Neural cell (in vitro differentiated cells): Measurements from ENCODE around the gene GPC1. TPM values are rescaled to one million over a fixed set of nuclear protein-coding genes. Genes with fewer than 3 reads are reported as not detected.

Experiments used
- H2AFZ ChIP-seq: fragments of 200-600, 300-800 bp; sonication (generic), shearing (Covaris generic); 2 replicates; pipeline ENCODE4 v1.6.0; 2014; ENCODE audit warnings: low read depth, mild to moderate bottlenecking, antibody characterized with exemption, low read length, moderate library complexity
- H3F3A ChIP-seq: fragments of 200-600 bp; shearing (Covaris generic); 2 replicates; pipeline ENCODE4 v1.6.1; 2016; ENCODE audit warnings: mild to moderate bottlenecking, moderate library complexity, mixed read lengths, antibody characterized with exemption, low read length; ENCODE audit not compliant: insufficient read depth, poor library complexity, severe bottlenecking
- H3K27ac ChIP-seq: fragments of 200-600, 300-800 bp; sonication (generic), shearing (Covaris generic); 2 replicates; pipeline ENCODE4 v1.5.1; 2014; ENCODE audit warnings: mild to moderate bottlenecking, low read length, moderate library complexity
- H3K27me3 ChIP-seq: fragments of 300-800, 200-600 bp; sonication (generic), shearing (Covaris generic); 2 replicates; pipeline ENCODE4 v1.6.0; 2014; ENCODE audit warnings: mild to moderate bottlenecking, low read depth, low read length, moderate library complexity; ENCODE audit not compliant: insufficient read depth
- H3K36me3 ChIP-seq: fragments of 300-800, 200-600 bp; sonication (generic), shearing (Covaris generic); 2 replicates; pipeline ENCODE4 v1.5.1; 2014; ENCODE audit warnings: mild to moderate bottlenecking, antibody characterized with exemption, low read length, moderate library complexity; ENCODE audit not compliant: insufficient read depth
- H3K4me2 ChIP-seq: fragments of 300-800, 200-600 bp; sonication (generic), shearing (Covaris generic); 2 replicates; pipeline ENCODE4 v1.6.0; 2014; ENCODE audit warnings: mild to moderate bottlenecking, low read length
- H3K4me3 ChIP-seq: fragments of 300-800, 200-600 bp; sonication (generic), shearing (Covaris generic); 2 replicates; pipeline ENCODE4 v1.5.1; 2014; ENCODE audit warnings: mild to moderate bottlenecking, low read length, moderate library complexity
- H3K79me2 ChIP-seq: fragments of 200-600 bp; shearing (Covaris generic); replicated peaks from 2 replicates; pipeline ENCODE4 v1.6.0; 2014; ENCODE audit warnings: mild to moderate bottlenecking, low read length, moderate library complexity; ENCODE audit not compliant: insufficient read depth
- H3K9ac ChIP-seq: fragments of 300-800, 200-600 bp; sonication (generic), shearing (Covaris generic); 2 replicates; pipeline ENCODE4 v1.6.1; 2016; ENCODE audit warnings: mild to moderate bottlenecking, low read length, mixed read lengths
- H3K9me2 ChIP-seq: fragments of 200-600 bp; shearing (Covaris generic); 2 replicates; pipeline ENCODE4 v1.6.1; 2016; ENCODE audit warnings: mild to moderate bottlenecking, low read length, mixed read lengths; ENCODE audit not compliant: insufficient read depth
- H3K9me3 ChIP-seq: fragments of 200-600, 300-800 bp; sonication (generic), shearing (Covaris generic); 2 replicates; pipeline ENCODE4 v1.6.1; 2016; ENCODE audit warnings: mild to moderate bottlenecking, mixed run types, low read length, moderate library complexity, mixed read lengths
- H4K20me1 ChIP-seq: fragments of 200-600 bp; shearing (Covaris generic); 2 replicates; pipeline ENCODE4 v1.6.1; 2016; ENCODE audit warnings: mild to moderate bottlenecking, mixed run types; ENCODE audit not compliant: insufficient read depth
- CTCF ChIP-seq: fragments of 450-650 bp; IDR thresholded peaks from 2 replicates; pipeline ENCODE4 v1.5.1; 2014; ENCODE audit warnings: antibody characterized with exemption, mild to moderate bottlenecking, moderate library complexity; ENCODE audit not compliant: poor library complexity, severe bottlenecking
- EP300 ChIP-seq: fragments of 450-650 bp; conservative IDR thresholded peaks from 2 replicates; pipeline ENCODE4 v1.6.1; 2014; ENCODE audit warnings: antibody characterized with exemption, mild to moderate bottlenecking, moderate library complexity; ENCODE audit not compliant: poor library complexity, severe bottlenecking
- EZH2 ChIP-seq: fragments of 200-600, 300-800 bp; shearing (Covaris generic), sonication (generic); IDR thresholded peaks from 2 replicates; pipeline ENCODE4 v1.6.1; 2014; ENCODE audit warnings: antibody characterized with exemption, low read length, borderline replicate concordance, mild to moderate bottlenecking; ENCODE audit not compliant: insufficient read depth, poor library complexity, severe bottlenecking
- POLR2AphosphoS5 ChIP-seq: IDR thresholded peaks from 2 replicates; pipeline ENCODE4 v1.6.1; 2012
- RAD21 ChIP-seq: fragments of 450-650 bp; conservative IDR thresholded peaks from 2 replicates; pipeline ENCODE4 v1.6.1; 2014; ENCODE audit warnings: antibody characterized with exemption, mild to moderate bottlenecking, moderate library complexity
- SMC3 ChIP-seq: fragments of 450-650 bp; conservative IDR thresholded peaks from 2 replicates; pipeline ENCODE4 v1.6.1; 2014; ENCODE audit warnings: antibody characterized with exemption, mild to moderate bottlenecking, moderate library complexity; ENCODE audit not compliant: poor library complexity
- TAF1 ChIP-seq: IDR thresholded peaks from 2 replicates; pipeline ENCODE4 v1.6.1; 2012; ENCODE audit warnings: low read depth
- polyA plus RNA-seq: library from polyadenylated mRNA; depleted of rRNA; stranded (reverse); fragments of >200 nt; gene quantifications from 2 replicates; pipeline ENCODE4 v1.2.3, GENCODE V29; 2014
- TF ChIP-seq, protein P1 (sequence below): IDR thresholded peaks from 2 replicates; pipeline ENCODE4 v1.6.1; 2012; ENCODE audit warnings: borderline replicate concordance

Gene GPC1
- polyA plus RNA-seq, 1 donor from 2014 or later: 74.0 TPM

DNA sequence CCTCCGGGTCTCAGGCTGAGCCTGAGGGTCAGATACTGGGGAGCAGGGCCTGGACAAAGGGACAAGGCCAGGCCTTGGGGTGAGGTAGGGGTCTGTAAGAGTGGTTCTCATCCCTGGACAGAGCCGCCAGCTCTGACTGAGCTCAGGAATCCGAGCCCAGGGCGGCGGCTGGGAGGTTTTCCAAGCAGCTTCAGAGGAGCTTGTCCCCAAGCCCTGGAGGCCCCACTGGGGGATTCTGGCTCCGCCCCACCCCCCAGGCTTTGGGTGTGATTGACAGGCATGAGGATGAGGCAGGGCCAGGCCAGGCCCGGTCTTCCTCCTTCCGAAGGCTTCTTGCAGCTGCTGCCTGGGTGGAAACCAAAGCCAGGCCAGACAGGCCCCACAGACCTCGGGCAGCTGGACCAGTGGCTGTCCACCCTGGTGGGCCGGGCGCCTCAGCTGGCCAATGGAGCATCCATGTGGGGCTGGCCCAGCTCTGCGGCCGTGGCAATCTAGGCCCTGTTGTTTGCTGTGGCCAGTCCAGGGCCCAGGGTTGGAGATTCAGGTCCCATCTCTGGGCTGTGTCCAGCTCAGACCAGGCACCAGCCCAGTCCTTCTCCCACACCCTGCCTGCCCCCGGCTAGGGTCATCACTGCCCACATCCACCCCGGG is 23.1 kb upstream of the GPC1 start:
- H3K9me3 ChIP-seq: no peaks in the 10 kb centered on the region
- H3K27me3 ChIP-seq: no peaks in the 10 kb centered on the region
- H3K4me2 ChIP-seq: no peak overlapping the region
- TF ChIP-seq POLR2AphosphoS5 (no peak), EZH2 (no peak), CTCF (no peak)
- no peaks in the 10 kb centered on the region for H3F3A ChIP-seq
- H2AFZ ChIP-seq: no peak overlapping the region
- no peaks in the 10 kb centered on the region for H3K79me2 ChIP-seq
- H4K20me1 ChIP-seq: no peaks in the 10 kb centered on the region
- no peak overlapping the region for H3K4me3 ChIP-seq
- H3K27ac ChIP-seq: no peak overlapping the region
- H3K9ac ChIP-seq: no peak overlapping the region
- H3K36me3 ChIP-seq: no peaks in the 10 kb centered on the region
- no peaks in the 10 kb centered on the region for H3K9me2 ChIP-seq

DNA sequence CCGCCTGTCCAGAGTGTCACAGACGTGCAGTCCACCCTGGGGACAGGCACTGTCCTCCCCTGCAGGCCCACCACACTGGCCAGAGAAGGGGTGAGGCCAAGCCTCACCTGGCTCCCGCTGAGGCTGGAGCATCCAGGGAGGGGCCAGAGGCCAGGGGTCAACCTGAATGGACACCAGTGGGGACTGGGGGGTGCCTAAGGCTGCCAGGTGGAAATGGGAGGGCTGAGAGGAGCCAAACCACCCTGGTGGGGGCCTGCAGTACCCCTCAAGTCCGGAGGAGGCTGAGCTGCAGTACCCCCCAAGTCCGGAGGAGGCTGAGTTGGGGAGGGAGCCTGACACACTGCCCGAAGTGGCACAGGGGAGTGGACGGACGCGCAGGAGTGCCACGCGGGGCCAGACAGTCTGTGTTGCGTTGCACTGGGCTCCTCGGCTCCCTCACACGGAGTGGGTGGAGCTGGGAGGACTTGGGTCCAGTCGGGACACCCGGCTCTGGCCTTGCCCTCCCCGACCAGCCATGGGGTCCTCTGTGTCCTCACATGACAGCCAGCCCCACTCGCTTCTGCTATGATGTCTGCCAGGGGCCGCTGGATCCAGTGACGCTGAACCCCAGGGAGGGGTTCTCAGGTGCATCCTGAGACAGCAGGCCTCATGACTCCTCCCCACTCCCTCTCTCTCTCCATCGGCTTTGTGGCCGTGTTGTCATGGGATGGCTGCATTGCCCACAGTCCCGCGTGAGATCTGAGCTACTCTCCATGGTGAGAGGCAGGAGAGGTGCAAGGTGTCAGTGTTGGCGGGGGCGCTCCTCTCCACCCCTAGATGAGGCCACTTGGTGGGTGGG is 22.3 kb upstream of the GPC1 start:
- TF ChIP-seq RAD21: no peak
- no peak for TF ChIP-seq EZH2
- TF ChIP-seq TAF1: no peak
- TF ChIP-seq CTCF: no peak
- no peak for TF ChIP-seq POLR2AphosphoS5
- TF ChIP-seq, protein P1, sequence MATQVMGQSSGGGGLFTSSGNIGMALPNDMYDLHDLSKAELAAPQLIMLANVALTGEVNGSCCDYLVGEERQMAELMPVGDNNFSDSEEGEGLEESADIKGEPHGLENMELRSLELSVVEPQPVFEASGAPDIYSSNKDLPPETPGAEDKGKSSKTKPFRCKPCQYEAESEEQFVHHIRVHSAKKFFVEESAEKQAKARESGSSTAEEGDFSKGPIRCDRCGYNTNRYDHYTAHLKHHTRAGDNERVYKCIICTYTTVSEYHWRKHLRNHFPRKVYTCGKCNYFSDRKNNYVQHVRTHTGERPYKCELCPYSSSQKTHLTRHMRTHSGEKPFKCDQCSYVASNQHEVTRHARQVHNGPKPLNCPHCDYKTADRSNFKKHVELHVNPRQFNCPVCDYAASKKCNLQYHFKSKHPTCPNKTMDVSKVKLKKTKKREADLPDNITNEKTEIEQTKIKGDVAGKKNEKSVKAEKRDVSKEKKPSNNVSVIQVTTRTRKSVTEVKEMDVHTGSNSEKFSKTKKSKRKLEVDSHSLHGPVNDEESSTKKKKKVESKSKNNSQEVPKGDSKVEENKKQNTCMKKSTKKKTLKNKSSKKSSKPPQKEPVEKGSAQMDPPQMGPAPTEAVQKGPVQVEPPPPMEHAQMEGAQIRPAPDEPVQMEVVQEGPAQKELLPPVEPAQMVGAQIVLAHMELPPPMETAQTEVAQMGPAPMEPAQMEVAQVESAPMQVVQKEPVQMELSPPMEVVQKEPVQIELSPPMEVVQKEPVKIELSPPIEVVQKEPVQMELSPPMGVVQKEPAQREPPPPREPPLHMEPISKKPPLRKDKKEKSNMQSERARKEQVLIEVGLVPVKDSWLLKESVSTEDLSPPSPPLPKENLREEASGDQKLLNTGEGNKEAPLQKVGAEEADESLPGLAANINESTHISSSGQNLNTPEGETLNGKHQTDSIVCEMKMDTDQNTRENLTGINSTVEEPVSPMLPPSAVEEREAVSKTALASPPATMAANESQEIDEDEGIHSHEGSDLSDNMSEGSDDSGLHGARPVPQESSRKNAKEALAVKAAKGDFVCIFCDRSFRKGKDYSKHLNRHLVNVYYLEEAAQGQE: no peak
- TF ChIP-seq EP300: no peak
- TF ChIP-seq SMC3: no peak
- H2AFZ ChIP-seq: no peak overlapping the region
- H3K4me2 ChIP-seq: no peak overlapping the region
- no peaks in the 10 kb centered on the region for H4K20me1 ChIP-seq
- no peak overlapping the region for H3K9ac ChIP-seq
- H3K36me3 ChIP-seq: no peaks in the 10 kb centered on the region
- H3K4me3 ChIP-seq: no peak overlapping the region
- H3K79me2 ChIP-seq: no peaks in the 10 kb centered on the region
- no peak overlapping the region for H3K27ac ChIP-seq
- H3F3A ChIP-seq: no peaks in the 10 kb centered on the region
- H3K9me3 ChIP-seq: no peaks in the 10 kb centered on the region
- H3K27me3 ChIP-seq: no peaks in the 10 kb centered on the region
- H3K9me2 ChIP-seq: no peaks in the 10 kb centered on the region
